Measurements from ENCODE around the gene TMEM33.

TMEM33 gene

DNA sequence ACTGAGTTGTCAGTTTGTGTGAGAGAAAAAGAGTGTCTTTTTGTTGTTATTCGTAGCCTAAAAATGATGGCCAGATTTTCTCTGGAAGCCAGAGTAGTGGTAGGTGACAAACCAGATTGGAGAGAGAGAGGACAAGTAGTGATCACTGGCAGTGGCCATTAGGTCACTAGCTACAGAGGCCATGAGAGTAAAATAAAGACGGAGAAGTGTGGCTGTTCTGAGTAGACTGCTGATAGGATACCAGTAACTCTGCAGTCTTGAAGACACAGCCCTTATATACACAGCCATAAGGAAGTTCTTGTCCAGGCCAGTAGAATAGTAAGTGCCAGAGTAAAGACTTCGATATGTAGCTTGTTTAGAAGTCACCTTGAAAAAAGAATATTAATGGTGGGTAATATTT, 62.8 kb downstream of the TMEM33 start:
- no peak for DNase-seq (ENCODE audit: low spot score)

DNA sequence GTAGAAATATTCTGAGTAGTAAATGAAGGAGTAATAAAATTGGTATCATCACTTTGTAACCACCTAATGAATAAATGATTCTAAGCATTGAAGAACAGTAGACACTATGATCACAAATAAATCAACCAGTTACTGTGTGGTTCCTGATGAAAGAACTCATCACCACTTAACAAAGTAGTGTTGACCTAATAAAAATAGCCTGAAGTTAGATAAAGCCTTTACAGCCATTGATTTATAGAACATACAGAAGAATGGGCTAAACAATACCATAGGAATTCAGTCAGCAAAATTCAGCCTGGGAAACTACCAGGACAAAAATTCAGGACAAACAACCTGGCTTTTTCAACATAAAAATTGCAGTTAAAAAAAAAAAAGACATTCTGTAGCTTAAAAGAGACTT, 64.1 kb downstream of the TMEM33 start:
- no peak for DNase-seq (ENCODE audit: low spot score)

DNA sequence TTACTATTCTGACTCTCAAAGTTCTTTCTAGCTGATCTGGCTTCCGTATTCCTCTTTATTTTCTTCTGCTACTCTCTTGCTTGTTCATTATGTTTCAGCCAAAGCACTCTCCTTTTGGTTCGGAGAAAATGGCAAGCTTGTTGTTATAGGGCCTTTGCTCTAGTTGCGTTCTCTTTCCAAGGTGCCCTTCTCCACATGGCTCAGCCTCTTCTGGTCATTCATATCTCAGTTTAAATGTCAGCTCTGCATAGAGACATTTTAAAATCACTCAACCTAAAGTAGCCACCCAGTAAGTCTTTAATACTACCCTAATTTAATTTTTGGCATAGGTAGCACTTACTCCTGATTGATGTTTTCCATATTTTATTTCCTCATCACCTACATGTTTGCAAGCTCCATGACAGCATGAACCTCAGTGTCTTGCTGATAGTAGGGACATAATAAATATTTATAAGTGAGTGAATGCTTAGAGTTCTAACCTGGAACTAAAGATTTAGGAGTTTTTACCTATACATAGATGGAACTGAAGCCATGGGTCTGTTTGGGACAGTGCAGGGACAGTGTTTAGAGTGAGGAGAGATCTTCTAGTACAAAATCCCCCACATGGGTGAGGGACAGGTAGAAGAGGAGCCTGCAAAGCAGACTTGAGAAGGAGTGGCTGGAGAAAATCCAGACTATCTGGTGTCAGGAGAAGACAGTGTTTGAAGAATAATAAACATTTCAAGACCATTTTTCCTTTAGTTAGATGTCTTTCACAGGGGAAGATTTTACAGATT, 73.0 kb downstream of the TMEM33 start:
- no peak for DNase-seq (ENCODE audit: low spot score)

Data from left forelimb (tissue), 1 donor.